ENCODE results near the gene MYEOV.

DNA sequence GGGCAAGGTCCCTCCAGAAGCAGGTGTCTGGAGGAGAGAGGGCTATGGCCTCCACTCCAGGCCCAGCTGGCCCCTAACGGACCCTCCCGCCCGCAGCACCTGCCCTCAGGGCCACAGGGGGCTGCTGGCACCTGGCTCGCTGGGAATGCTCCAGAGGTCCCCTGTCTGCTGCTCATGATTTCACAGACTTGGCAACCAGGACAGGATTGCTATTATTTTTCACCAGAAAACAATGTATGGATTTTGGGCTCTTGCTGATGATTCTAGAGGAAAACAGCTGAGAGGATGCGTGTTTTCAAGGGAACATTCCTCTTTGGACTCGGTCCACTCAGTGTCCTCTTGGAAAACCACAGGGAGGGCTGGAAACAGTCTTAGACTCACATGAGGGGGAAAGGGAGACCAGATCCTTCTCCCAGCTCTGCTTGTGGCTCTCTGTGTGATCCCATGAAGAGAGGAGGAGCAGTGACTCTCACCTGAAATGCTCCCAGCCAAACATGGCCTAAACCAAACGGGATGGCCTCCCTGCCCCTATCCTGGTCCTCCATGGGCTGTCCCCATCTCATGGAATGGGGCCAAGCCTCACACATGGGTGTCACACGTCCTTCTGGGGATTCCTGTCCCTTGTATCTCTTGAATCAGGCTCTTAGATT, 15.8 kb downstream of the MYEOV start:
- TF ChIP-seq SUZ12 (IDR thresholded peaks at IDR 0.05; ENCODE audit: extremely low read depth, insufficient read depth, insufficient read length): no peak
- TF ChIP-seq ZNF274 (IDR thresholded peaks at IDR 0.05; ENCODE audit: low read depth, low read length): no peak
